HG03521 (cell line): Measurements from ENCODE around the gene STAG1.
"Not testable (repeated sequence)": the region's sequence is repeated elsewhere in the genome, so short reads cannot be mapped to it uniquely, and the experiment has no call there.

ENCODE experiments used
- ATAC-seq: cut with Tn5 transposase; IDR thresholded peaks from one replicate; pipeline ENCODE4 v1.9.1; 2021; ENCODE audit warnings: mild to moderate bottlenecking, moderate library complexity; ENCODE audit not compliant: unreplicated experiment

The STAG1 gene

DNA sequence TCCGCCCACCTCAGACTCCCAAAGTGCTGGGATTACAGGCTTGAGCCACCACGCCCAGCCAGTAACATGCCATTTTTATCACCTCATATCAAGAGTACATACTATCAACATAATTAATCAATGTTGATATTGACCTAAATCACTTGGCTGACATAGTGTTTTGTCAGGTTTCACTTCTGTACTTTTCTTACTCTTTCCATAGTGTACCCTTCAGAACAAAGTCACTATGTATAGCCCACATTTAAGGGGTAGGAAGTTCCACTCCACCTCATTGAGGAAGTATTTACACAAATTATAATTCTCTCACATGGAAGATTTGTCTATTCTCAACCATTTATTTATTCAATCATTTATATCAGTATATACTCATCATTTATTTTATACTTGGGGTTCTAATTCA lies 145.2 kb downstream of the STAG1 start:
- no peak for ATAC-seq

- not testable (repeated sequence) for ATAC-seq
Measured at GRCh38 chr3:136606216-136606615, 146.0 kb downstream of the STAG1 start.

DNA sequence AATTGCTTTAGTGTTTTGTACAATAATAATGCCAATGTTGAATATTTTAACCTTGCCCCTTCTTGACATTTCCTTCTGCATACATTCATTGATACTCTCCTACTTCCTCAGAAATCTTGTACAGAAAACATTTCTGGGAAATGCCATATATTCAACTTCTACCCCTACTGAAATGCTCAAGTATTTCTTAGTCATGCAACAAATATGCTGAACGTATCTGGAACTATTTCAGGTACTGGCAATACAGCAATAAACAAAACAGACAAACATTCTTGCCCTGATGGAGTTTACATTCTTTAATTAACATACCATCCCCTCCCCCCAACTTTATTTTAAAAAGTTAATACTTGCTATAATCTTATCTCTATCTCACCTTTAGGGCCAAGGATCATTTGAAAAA lies 147.2 kb downstream of the STAG1 start:
- ATAC-seq, result no peak

GRCh38 chr3:136602818-136603217 lies 149.4 kb downstream of the STAG1 start:
- ATAC-seq, result no peak

GRCh38 chr3:136595913-136596697 lies 156.1 kb downstream of the STAG1 start:
- no peak for ATAC-seq

GRCh38 chr3:136586580-136586979 lies 165.6 kb downstream of the STAG1 start:
- no peak for ATAC-seq

- ATAC-seq, result no peak
Measured at GRCh38 chr3:136584728-136585127, 167.4 kb downstream of the STAG1 start.

DNA sequence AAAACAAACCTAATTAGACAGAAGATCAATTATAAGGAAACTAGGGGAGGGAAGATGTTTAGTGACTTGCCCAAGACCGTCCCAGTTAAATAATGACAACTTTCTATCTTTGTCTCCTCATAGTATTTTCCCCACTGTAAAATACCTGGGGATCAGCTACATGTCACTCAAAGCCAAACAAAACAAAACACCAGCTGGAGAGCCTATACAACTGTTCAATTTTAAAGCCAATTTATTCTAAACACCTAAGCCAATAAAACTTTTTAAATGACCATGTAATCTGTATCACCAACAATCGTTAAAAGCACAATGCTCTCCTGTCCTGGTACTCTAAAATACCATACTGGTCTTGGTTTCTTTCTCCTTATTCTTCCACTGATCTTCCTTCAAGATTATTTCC lies 168.4 kb downstream of the STAG1 start:
- ATAC-seq, result no peak

- ATAC-seq, result no peak
Measured at GRCh38 chr3:136577791-136578190, 174.4 kb downstream of the STAG1 start.

- no peak for ATAC-seq
Measured at GRCh38 chr3:136576279-136577009, 175.7 kb downstream of the STAG1 start.

- ATAC-seq, result no peak
Measured at GRCh38 chr3:136567599-136568188, 184.5 kb downstream of the STAG1 start.

GRCh38 chr3:136564962-136565361 lies 187.2 kb downstream of the STAG1 start:
- not testable (repeated sequence) for ATAC-seq

DNA sequence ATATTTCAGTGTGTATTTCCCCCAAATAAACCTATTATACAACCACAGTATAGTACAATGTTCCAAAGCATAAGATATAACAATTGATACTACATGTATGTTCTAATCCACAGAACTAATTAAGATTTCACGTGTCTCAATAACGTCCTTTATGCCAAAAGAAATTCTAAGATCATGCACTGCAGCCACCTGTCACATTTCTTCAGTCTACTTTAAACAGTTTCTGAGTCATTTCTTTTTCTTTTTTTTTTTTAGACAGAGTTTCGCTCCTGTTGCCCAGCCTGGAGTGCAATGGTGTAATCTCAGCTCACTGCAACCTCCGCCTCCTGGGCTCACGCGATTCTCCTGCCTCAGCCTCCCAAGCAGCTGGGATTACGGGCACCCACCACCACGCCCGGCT lies 190.2 kb downstream of the STAG1 start:
- ATAC-seq, result no peak

- no peak for ATAC-seq
Measured at GRCh38 chr3:136559896-136560295, 192.3 kb downstream of the STAG1 start.

GRCh38 chr3:136549461-136549860 lies 202.7 kb downstream of the STAG1 start:
- not testable (repeated sequence) for ATAC-seq

GRCh38 chr3:136547293-136547692 lies 204.9 kb downstream of the STAG1 start:
- ATAC-seq, result no peak

DNA sequence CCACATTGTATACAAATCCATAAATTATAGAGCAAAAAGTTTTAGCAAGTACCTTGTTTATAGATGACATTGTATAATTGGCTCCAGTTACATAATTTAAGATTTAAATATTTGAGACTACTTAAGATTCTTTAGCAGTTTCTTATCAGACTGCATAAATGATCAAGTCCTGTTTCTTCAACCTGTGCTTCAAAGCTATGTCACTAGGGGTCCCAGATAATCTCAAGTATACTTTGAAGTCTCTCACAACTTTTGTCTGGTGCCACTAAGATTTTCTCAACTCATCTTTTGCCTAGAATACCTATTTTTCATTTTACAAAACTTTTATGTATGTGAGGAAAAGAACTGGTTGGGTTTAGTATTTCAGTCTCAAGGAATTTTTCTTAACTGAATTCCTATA lies 205.5 kb downstream of the STAG1 start:
- ATAC-seq, result no peak

- no peak for ATAC-seq
Measured at GRCh38 chr3:136545664-136546268, 206.4 kb downstream of the STAG1 start.

DNA sequence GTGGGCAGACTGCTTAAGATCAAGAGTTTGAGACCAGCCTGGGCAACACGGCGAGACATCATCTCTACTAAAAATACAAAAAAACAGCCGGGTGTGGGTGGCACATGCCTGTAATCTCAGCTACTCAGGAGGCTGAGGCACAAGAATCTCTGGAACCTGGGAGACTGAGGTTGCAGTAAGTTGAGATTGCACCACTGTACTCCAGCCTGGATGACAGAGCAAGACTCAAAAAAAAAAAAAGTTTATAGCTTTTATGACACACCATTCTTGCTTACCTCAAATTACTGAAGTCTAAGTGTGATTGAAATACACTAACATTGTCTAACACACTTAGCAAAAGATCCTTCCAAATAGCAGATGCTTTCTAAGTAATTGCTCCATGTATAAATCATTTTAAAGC lies 207.6 kb downstream of the STAG1 start:
- no peak for ATAC-seq

DNA sequence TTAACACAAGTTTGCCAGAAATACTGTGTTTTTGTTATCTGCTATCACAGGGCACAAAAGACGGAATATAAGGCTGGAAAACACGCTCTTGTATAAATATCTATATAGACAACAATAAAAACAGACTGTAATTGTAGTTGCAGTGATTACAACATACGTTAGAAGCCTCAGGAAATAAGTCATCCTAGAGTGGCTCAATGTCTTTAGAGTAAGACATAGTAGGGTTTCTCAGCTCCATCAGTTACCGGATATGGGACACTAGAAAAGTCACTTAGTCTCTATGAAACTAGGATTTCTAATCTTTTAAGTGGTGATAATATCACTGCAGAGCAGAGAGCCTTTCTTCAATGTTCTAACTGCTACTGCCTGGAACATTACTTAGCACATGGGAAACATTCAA lies 208.8 kb downstream of the STAG1 start:
- no peak for ATAC-seq

DNA sequence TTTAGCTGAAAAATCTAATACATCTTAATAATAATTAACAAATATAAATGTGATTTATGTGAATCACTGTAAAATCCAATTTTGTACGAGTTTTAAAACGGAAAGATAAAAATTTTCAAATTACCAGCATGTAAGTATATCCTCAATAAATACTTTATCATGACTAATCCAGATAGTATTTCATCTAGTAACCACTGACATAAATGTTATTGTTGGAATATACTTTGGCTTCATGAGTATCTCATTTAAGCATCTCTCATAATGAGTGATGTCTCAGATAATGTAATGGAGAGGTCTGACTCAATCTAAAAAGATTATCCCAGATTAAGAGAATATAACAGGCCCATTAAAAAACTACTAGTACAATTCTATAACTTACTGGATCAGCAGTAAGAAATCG lies 216.3 kb downstream of the STAG1 start:
- ATAC-seq, result no peak

GRCh38 chr3:136532766-136533165 lies 219.4 kb downstream of the STAG1 start:
- no peak for ATAC-seq
